Measurements from ENCODE around the gene FRMPD1.

GRCh38 chr9:37632479-37632878 lies 18.3 kb upstream of the FRMPD1 start:
- TF ChIP-seq POLR2A (IDR thresholded peaks at IDR 0.05; ENCODE audit: low read length) = no peak
- TF ChIP-seq GATA1 (IDR thresholded peaks at IDR 0.05; ENCODE audit: low read depth, low read length) = no peak

All from erythroblast (primary cell).